ENCODE data around the gene NDST3. TPM values are rescaled to one million over a fixed set of nuclear protein-coding genes. Genes with fewer than 3 reads are reported as not detected.

The NDST3 gene
- total and polyA plus RNA-seq, 2 of the 13 experiments (the other 11 are each of a cell fraction or from before 2014, with no cell fraction given): not detected

- peak; percentile 79 for TF ChIP-seq ARNT2 (CRISPR knock-in tag; IDR thresholded peaks at IDR 0.05; ENCODE audit: low read depth)
- no peak for TF ChIP-seq ZNF839 (CRISPR knock-in tag; IDR thresholded peaks at IDR 0.05; ENCODE audit: borderline replicate concordance)
- TF ChIP-seq NFKBIZ (CRISPR knock-in tag; IDR thresholded peaks at IDR 0.05): peak; percentile 82
- no peak for TF ChIP-seq ZNF17 (CRISPR knock-in tag; IDR thresholded peaks at IDR 0.05)
- TF ChIP-seq TFE3 (CRISPR knock-in tag; IDR thresholded peaks at IDR 0.05): peak; percentile 80
- TF ChIP-seq TFDP2 (CRISPR knock-in tag; IDR thresholded peaks at IDR 0.05): peak; percentile 74
- TF ChIP-seq ARID5B (CRISPR knock-in tag; IDR thresholded peaks at IDR 0.05): no peak
- TF ChIP-seq HOMEZ (CRISPR knock-in tag; IDR thresholded peaks at IDR 0.05; ENCODE audit: low read depth): peak; percentile 84
- TF ChIP-seq AKAP8 (CRISPR knock-in tag; IDR thresholded peaks at IDR 0.05): no peak
- peak; percentile 42; the same call in 1 of the 2 replicates for TF ChIP-seq ZNF362 (CRISPR knock-in tag; IDR thresholded peaks at IDR 0.05; ENCODE audit: borderline replicate concordance)
- TF ChIP-seq STAG1 (CRISPR knock-in tag; IDR thresholded peaks at IDR 0.05): no peak
- TF ChIP-seq MBNL3 (CRISPR knock-in tag; conservative IDR thresholded peaks at IDR 0.05): no peak
- TF ChIP-seq ERF (CRISPR knock-in tag; IDR thresholded peaks at IDR 0.05): peak; percentile 86; the same call in 1 of the 2 replicates
- peak; percentile 99 for TF ChIP-seq YEATS4 (CRISPR knock-in tag; IDR thresholded peaks at IDR 0.05; ENCODE audit: borderline replicate concordance)
- TF ChIP-seq RAD51 (IDR thresholded peaks at IDR 0.05; ENCODE audit: borderline replicate concordance): peak; percentile 40; the same call in 1 of the 2 replicates
- TF ChIP-seq IKZF5 (CRISPR knock-in tag; IDR thresholded peaks at IDR 0.05): peak; percentile 75
- no peak for TF ChIP-seq RORA (CRISPR knock-in tag; IDR thresholded peaks at IDR 0.05)
These were observed 244.4 kb downstream of the NDST3 start (continued) for GRCh38 chr4:118278473-118279274.
